ENCODE data around the gene ESR1. TPM values are rescaled to one million over a fixed set of nuclear protein-coding genes. Genes with fewer than 3 reads are reported as not detected.

Gene ESR1
- polyA plus RNA-seq, 1 of the 3 experiments (the other 2 are of a cell fraction): under 0.01 TPM

DNA sequence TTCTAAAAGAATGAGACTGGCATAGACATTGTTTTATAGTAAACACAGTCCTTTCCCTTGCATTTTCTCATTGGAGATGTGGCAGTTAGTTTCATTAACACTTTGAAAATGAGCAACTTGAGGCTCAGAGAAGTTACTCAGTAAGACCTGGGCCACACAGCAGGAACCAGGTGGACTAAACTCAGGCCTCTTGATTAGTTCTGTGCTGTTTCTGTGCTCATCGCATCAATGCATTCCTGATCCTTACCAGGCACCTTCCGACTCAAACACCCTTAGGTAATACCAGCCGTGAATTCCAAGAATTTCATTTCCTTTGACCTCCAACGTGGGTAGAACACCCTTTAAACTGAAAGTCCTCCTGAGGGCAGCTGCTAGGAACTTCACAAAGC, 362.8 kb downstream of the ESR1 start:
- Histone ChIP-seq H3K9ac (no peak overlapping the region), H3K4me1 (ENCODE audit: control insufficient read depth in 1 of 2, insufficient read depth in 2 of 2, low read depth in 1 of 2, low read length in 1 of 2) (no peaks in the 10 kb centered on the region; a peak in 2 of 4 replicates), H3K9me2 (no peaks in the 10 kb centered on the region), H3K27me3 (ENCODE audit: insufficient read depth) (no peaks in the 10 kb centered on the region), H3K9me3 (no peaks in the 10 kb centered on the region), H3K27ac (ENCODE audit: low read depth in 2 of 2, low read length in 1 of 2) (no peak overlapping the region), H3K36me3 (replicated peaks in 1 of 2; ENCODE audit: control insufficient read depth in 1 of 2, insufficient read depth in 2 of 2, low read length in 1 of 2) (peaks cover 31 to 53% of the 10 kb centered on the region in 2 experiments), H3K4me3 (ENCODE audit: low read depth in 2 of 2, low read length in 1 of 2) (no peak overlapping the region), H2AFZ (ENCODE audit: low read depth) (no peak overlapping the region), H4K20me1 (ENCODE audit: insufficient read depth) (no peaks in the 10 kb centered on the region), H3F3A (replicated peaks; ENCODE audit: insufficient read depth) (peaks cover 8% of the 10 kb centered on the region), H3K4me2 (no peak overlapping the region), H3K79me2 (ENCODE audit: insufficient read depth) (no peaks in the 10 kb centered on the region; the same call in 1 of the 2 replicates)
- DNase-seq: no peak
- ChIA-PET POLR2A (no interaction called here), CTCF (no interaction called here)
- 90% methylated on average over 4 of the region's 4 CpGs for WGBS (ENCODE audit: low lambda C conversion rate)
- TF ChIP-seq GATA2 (CRISPR knock-in tag; IDR thresholded peaks at IDR 0.05) (no peak), TEAD4 (IDR thresholded peaks at IDR 0.05; ENCODE audit: borderline replicate concordance, insufficient read depth) (no peak), CHD2 (IDR thresholded peaks at IDR 0.05; ENCODE audit: low read length, partially characterized antibody) (no peak), YY1 (IDR thresholded peaks at IDR 0.05; ENCODE audit: low read depth) (no peak), NFIC (IDR thresholded peaks at IDR 0.05; ENCODE audit: borderline replicate concordance) (no peak), JUND (IDR thresholded peaks at IDR 0.05) (no peak), RFX5 (IDR thresholded peaks at IDR 0.05; ENCODE audit: low read length) (no peak), FOXM1 (IDR thresholded peaks at IDR 0.05; ENCODE audit: low read depth) (no peak), TAF1 (IDR thresholded peaks at IDR 0.05; ENCODE audit: borderline replicate concordance, low read depth, low read length) (no peak), FOSL2 (IDR thresholded peaks at IDR 0.05; ENCODE audit: borderline replicate concordance, low read depth) (no peak), TCF12 (IDR thresholded peaks at IDR 0.05) (no peak), MEF2A (IDR thresholded peaks at IDR 0.05; ENCODE audit: borderline replicate concordance, low read depth) (no peak), EP300 (IDR thresholded peaks at IDR 0.05; ENCODE audit: borderline replicate concordance in 1 of 2, low read depth in 1 of 2, low read length in 1 of 2) (no peak), SMC3 (IDR thresholded peaks at IDR 0.05; ENCODE audit: low read depth, low read length) (no peak)
- TF ChIP-seq, protein P1, sequence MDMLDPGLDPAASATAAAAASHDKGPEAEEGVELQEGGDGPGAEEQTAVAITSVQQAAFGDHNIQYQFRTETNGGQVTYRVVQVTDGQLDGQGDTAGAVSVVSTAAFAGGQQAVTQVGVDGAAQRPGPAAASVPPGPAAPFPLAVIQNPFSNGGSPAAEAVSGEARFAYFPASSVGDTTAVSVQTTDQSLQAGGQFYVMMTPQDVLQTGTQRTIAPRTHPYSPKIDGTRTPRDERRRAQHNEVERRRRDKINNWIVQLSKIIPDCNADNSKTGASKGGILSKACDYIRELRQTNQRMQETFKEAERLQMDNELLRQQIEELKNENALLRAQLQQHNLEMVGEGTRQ (IDR thresholded peaks at IDR 0.05; ENCODE audit: borderline replicate concordance, low read depth, low read length): no peak
- TF ChIP-seq, protein P2, sequence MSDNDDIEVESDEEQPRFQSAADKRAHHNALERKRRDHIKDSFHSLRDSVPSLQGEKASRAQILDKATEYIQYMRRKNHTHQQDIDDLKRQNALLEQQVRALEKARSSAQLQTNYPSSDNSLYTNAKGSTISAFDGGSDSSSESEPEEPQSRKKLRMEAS (IDR thresholded peaks at IDR 0.05; ENCODE audit: low read depth): no peak

DNA sequence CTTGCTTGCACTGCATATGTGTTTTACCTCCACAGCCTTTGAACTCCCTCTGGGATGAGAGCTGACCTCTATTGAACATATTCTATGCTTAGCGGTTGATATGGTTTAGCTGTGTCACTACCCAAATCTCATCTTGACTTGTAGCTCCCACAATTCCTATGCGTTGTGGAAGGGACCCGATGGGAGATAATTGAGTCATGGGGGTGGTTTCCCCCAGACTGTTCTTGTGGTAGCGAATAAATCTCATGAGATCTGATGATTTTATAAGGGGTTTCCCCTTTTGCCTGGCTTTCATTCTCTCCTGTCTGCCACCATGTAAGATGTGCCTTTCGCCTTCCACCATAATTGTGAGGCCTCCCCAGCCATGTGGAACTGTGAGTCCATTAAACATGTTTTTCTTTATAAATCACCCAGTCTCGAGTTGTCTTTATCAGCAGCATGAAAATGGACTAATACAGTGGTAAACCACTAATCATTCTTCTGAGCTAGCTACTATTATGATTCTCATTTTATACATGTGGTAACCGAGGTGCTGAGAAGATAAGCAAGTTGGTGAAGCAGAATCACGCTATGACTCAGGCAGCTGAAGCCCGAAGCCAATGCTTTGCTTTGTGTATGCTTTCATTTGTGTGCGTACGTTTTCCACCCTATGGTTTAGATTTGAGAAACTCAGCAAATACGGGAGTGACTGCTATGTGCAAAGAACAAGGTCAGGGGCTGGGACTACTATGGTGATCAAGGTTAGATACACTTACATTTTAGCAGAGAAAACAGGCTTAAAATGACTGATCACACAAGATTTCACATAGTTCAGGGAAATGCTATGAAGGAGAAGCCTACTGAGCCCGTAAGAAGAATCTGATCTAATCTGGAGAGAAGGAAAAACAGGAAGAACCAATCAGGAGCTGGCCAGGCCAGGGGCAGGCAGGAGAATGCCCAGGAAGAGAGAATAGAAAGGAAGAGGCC, 363.5 kb downstream of the ESR1 start:
- ChIA-PET POLR2A (no interaction called here), CTCF (interaction anchor here (1.1 kb wide), 1 partner anchor 18 kb away, joined by 3 read pairs; no protein-coding TSS in a partner anchor)
- H3K9me2 ChIP-seq: no peaks in the 10 kb centered on the region
- no peak overlapping the region for H3K4me3 ChIP-seq (ENCODE audit: low read depth in 2 of 2, low read length in 1 of 2)
- no peak overlapping the region for H3K27ac ChIP-seq (ENCODE audit: low read depth in 2 of 2, low read length in 1 of 2)
- H2AFZ ChIP-seq (ENCODE audit: low read depth): no peak overlapping the region
- no peak for DNase-seq
- no peaks in the 10 kb centered on the region for H4K20me1 ChIP-seq (ENCODE audit: insufficient read depth)
- H3K9ac ChIP-seq: no peak overlapping the region
- H3K9me3 ChIP-seq: no peaks in the 10 kb centered on the region
- H3K27me3 ChIP-seq (ENCODE audit: insufficient read depth): no peaks in the 10 kb centered on the region
- H3K4me2 ChIP-seq: no peak overlapping the region
- no peaks in the 10 kb centered on the region; the same call in 1 of the 2 replicates for H3K79me2 ChIP-seq (ENCODE audit: insufficient read depth)
- no peaks in the 10 kb centered on the region; a peak in 2 of 4 replicates for H3K4me1 ChIP-seq (ENCODE audit: control insufficient read depth in 1 of 2, insufficient read depth in 2 of 2, low read depth in 1 of 2, low read length in 1 of 2)
- H3F3A ChIP-seq (replicated peaks; ENCODE audit: insufficient read depth): peaks cover 8% of the 10 kb centered on the region
- H3K36me3 ChIP-seq (replicated peaks in 1 of 2; ENCODE audit: control insufficient read depth in 1 of 2, insufficient read depth in 2 of 2, low read length in 1 of 2): peaks cover 33 to 57% of the 10 kb centered on the region in 2 experiments
- WGBS (ENCODE audit: low lambda C conversion rate): 95% methylated on average over 13 of the region's 13 CpGs
- TF ChIP-seq, protein P3, sequence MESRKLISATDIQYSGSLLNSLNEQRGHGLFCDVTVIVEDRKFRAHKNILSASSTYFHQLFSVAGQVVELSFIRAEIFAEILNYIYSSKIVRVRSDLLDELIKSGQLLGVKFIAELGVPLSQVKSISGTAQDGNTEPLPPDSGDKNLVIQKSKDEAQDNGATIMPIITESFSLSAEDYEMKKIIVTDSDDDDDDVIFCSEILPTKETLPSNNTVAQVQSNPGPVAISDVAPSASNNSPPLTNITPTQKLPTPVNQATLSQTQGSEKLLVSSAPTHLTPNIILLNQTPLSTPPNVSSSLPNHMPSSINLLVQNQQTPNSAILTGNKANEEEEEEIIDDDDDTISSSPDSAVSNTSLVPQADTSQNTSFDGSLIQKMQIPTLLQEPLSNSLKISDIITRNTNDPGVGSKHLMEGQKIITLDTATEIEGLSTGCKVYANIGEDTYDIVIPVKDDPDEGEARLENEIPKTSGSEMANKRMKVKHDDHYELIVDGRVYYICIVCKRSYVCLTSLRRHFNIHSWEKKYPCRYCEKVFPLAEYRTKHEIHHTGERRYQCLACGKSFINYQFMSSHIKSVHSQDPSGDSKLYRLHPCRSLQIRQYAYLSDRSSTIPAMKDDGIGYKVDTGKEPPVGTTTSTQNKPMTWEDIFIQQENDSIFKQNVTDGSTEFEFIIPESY (IDR thresholded peaks at IDR 0.05; ENCODE audit: borderline replicate concordance, low read depth): no peak
- TF ChIP-seq, protein P2 (IDR thresholded peaks at IDR 0.05; ENCODE audit: low read depth): no peak
- TF ChIP-seq SMC3 (IDR thresholded peaks at IDR 0.05; ENCODE audit: low read depth, low read length) (no peak), GATA2 (CRISPR knock-in tag; IDR thresholded peaks at IDR 0.05) (no peak), GABPA (IDR thresholded peaks at IDR 0.05; ENCODE audit: low read depth) (no peak), EZH2phosphoT487 (IDR thresholded peaks at IDR 0.05; ENCODE audit: borderline replicate concordance, low read depth) (no peak)
- TF ChIP-seq, protein P4, sequence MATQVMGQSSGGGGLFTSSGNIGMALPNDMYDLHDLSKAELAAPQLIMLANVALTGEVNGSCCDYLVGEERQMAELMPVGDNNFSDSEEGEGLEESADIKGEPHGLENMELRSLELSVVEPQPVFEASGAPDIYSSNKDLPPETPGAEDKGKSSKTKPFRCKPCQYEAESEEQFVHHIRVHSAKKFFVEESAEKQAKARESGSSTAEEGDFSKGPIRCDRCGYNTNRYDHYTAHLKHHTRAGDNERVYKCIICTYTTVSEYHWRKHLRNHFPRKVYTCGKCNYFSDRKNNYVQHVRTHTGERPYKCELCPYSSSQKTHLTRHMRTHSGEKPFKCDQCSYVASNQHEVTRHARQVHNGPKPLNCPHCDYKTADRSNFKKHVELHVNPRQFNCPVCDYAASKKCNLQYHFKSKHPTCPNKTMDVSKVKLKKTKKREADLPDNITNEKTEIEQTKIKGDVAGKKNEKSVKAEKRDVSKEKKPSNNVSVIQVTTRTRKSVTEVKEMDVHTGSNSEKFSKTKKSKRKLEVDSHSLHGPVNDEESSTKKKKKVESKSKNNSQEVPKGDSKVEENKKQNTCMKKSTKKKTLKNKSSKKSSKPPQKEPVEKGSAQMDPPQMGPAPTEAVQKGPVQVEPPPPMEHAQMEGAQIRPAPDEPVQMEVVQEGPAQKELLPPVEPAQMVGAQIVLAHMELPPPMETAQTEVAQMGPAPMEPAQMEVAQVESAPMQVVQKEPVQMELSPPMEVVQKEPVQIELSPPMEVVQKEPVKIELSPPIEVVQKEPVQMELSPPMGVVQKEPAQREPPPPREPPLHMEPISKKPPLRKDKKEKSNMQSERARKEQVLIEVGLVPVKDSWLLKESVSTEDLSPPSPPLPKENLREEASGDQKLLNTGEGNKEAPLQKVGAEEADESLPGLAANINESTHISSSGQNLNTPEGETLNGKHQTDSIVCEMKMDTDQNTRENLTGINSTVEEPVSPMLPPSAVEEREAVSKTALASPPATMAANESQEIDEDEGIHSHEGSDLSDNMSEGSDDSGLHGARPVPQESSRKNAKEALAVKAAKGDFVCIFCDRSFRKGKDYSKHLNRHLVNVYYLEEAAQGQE (IDR thresholded peaks at IDR 0.05; ENCODE audit: low read depth, low read length): no peak

Data from SK-N-SH (cell line).